ENCODE measurements around the gene TBXAS1. TPM values are rescaled to one million over a fixed set of nuclear protein-coding genes. Genes with fewer than 3 reads are reported as not detected.

TBXAS1 gene
- total RNA-seq, 4 donors from 2014 or later, result 9.8 to 31.3 (median 13.5) TPM

GRCh38 chr7:139857791-139858190, 28.7 kb downstream of the TBXAS1 start:
- no peak overlapping the region for H3K27ac ChIP-seq (replicated peaks in 1 of 4)
- TF ChIP-seq POLR2A (IDR thresholded peaks at IDR 0.05; ENCODE audit: low read depth) (no peak), CTCF (IDR thresholded peaks at IDR 0.05) (no peak)
- intact Hi-C loops (cut with DNase I), result no loop called here

GRCh38 chr7:139860090-139860775, 31.2 kb downstream of the TBXAS1 start:
- 79% methylated on average over 4 of the region's 4 CpGs for WGBS
- no peaks in the 10 kb centered on the region for H3K4me1 ChIP-seq
- no peaks in the 10 kb centered on the region for H3K36me3 ChIP-seq
- H3K27ac ChIP-seq (replicated peaks in 1 of 4), result peak overlapping the region in 1 of 4 donors; percentile 13
- no peaks in the 10 kb centered on the region for H3K9me3 ChIP-seq
- no peak for TF ChIP-seq POLR2AphosphoS5 (IDR thresholded peaks at IDR 0.05)
- TF ChIP-seq CTCF (IDR thresholded peaks at IDR 0.05), result no peak
- TF ChIP-seq EP300 (IDR thresholded peaks at IDR 0.05), result no peak
- no peak for TF ChIP-seq POLR2A (IDR thresholded peaks at IDR 0.05; ENCODE audit: low read depth)
- H3K4me3 ChIP-seq, result no peak overlapping the region
- intact Hi-C loops (cut with DNase I), result no loop called here
- H3K27me3 ChIP-seq, result peaks cover 0 to 5% (median 0%) of the 10 kb centered on the region in 4 donors
- DNase-seq (ENCODE audit: extremely low spot score), result peak; percentile 90

More at GRCh38 chr7:139857791-139858190, 28.7 kb downstream of the TBXAS1 start:
- H3K36me3 ChIP-seq, result no peaks in the 10 kb centered on the region
- no peak overlapping the region for H3K4me3 ChIP-seq
- no peaks in the 10 kb centered on the region for H3K9me3 ChIP-seq
- 94% methylated on average over 3 of the region's 3 CpGs for WGBS
- no peak for DNase-seq (ENCODE audit: extremely low spot score)
- H3K4me1 ChIP-seq, result peaks cover 5 to 22% (median 15%) of the 10 kb centered on the region in 4 donors
- no peaks in the 10 kb centered on the region for H3K27me3 ChIP-seq

- no peak overlapping the region for H3K27ac ChIP-seq (replicated peaks in 1 of 4)
- no peak for TF ChIP-seq EP300 (IDR thresholded peaks at IDR 0.05)
- no peak for DNase-seq (ENCODE audit: extremely low spot score)
- H3K36me3 ChIP-seq, result no peaks in the 10 kb centered on the region
- H3K27me3 ChIP-seq, result peaks cover 0 to 5% (median 0%) of the 10 kb centered on the region in 4 donors
- 69% methylated on average over 2 of the region's 2 CpGs for WGBS
- intact Hi-C loops (cut with DNase I), result no loop called here
- H3K9me3 ChIP-seq, result no peaks in the 10 kb centered on the region
- H3K4me1 ChIP-seq, result no peaks in the 10 kb centered on the region
- H3K4me3 ChIP-seq, result no peak overlapping the region
These were observed 32.7 kb downstream of the TBXAS1 start for GRCh38 chr7:139861803-139862202.

GRCh38 chr7:139866047-139866837, 37.2 kb downstream of the TBXAS1 start:
- H3K36me3 ChIP-seq, result no peaks in the 10 kb centered on the region
- H3K9me3 ChIP-seq, result no peaks in the 10 kb centered on the region
- no peak for TF ChIP-seq CTCF (IDR thresholded peaks at IDR 0.05)
- no peak for TF ChIP-seq POLR2A (IDR thresholded peaks at IDR 0.05; ENCODE audit: low read depth)
- no peak for TF ChIP-seq EP300 (IDR thresholded peaks at IDR 0.05)
- TF ChIP-seq POLR2AphosphoS5 (IDR thresholded peaks at IDR 0.05), result no peak
- 96% methylated on average over 7 of the region's 7 CpGs for WGBS
- no peak overlapping the region for H3K4me3 ChIP-seq
- no peak for DNase-seq (ENCODE audit: extremely low spot score)
- peaks cover 0 to 5% (median 0%) of the 10 kb centered on the region in 4 donors for H3K27me3 ChIP-seq
- intact Hi-C loops (cut with DNase I), result no loop called here
- no peak overlapping the region for H3K27ac ChIP-seq (replicated peaks in 1 of 4)
- H3K4me1 ChIP-seq, result peaks cover 0 to 11% (median 8%) of the 10 kb centered on the region in 4 donors

GRCh38 chr7:139867847-139868246, 38.8 kb downstream of the TBXAS1 start:
- DNase-seq (ENCODE audit: extremely low spot score), result no peak
- Histone ChIP-seq H3K4me3 (no peak overlapping the region), H3K27me3 (peaks cover 0 to 5% (median 0%) of the 10 kb centered on the region in 4 donors), H3K9me3 (no peaks in the 10 kb centered on the region), H3K27ac (replicated peaks in 1 of 4) (no peak overlapping the region), H3K36me3 (no peaks in the 10 kb centered on the region), H3K4me1 (peaks cover 0 to 23% (median 18%) of the 10 kb centered on the region in 4 donors)
- no peak for TF ChIP-seq POLR2A (IDR thresholded peaks at IDR 0.05; ENCODE audit: low read depth)
- TF ChIP-seq POLR2AphosphoS5 (IDR thresholded peaks at IDR 0.05), result no peak
- TF ChIP-seq EP300 (IDR thresholded peaks at IDR 0.05), result no peak
- WGBS, result 90% methylated on average over 8 of the region's 8 CpGs
- intact Hi-C loops (cut with DNase I), result no loop called here

All from esophagus muscularis mucosa (tissue), 4 donors.